ENCODE measurements around the gene GPC4. TPM values are rescaled to one million over a fixed set of nuclear protein-coding genes. Genes with fewer than 3 reads are reported as not detected.

GPC4 gene
- total and polyA plus RNA-seq, 2 donors (not counting 3 experiments of a cell fraction or from before 2014, with no cell fraction given), result 0.20 TPM; not detected in 1

- H3K79me2 ChIP-seq (ENCODE audit: control insufficient read depth, insufficient read depth, low read length), result no peaks in the 10 kb centered on the region
- dilution Hi-C loops (cut with MboI; ENCODE audit: extremely low pct_ligation_motif_present, low sequenced_read_pairs), result no loop called here
- H3K4me2 ChIP-seq (ENCODE audit: insufficient read depth, low read length), result no peak overlapping the region
- H3K9ac ChIP-seq (replicated peaks; ENCODE audit: extremely low read depth, insufficient read depth, low read length), result no peak overlapping the region
- H3K27ac ChIP-seq (ENCODE audit: insufficient read depth, low read depth, low read length), result no peak overlapping the region
- no peaks in the 10 kb centered on the region for H3K36me3 ChIP-seq (ENCODE audit: control insufficient read depth in 2 of 2, extremely low read depth in 1 of 2, insufficient read depth in 2 of 2, low read length in 2 of 2)
- ChIA-PET CTCF (no interaction called here), POLR2A (no interaction called here)
- H3K4me1 ChIP-seq (ENCODE audit: control insufficient read depth, extremely low read depth, insufficient read depth, low read length), result no peaks in the 10 kb centered on the region
- BruUV-seq (replicated peaks), result no TSS peak
- intact Hi-C loops (cut with micrococcal nuclease), result no loop called here
- H3K9me1 ChIP-seq (replicated peaks; ENCODE audit: control insufficient read depth, extremely low read depth, insufficient read depth, low read length), result no peaks in the 10 kb centered on the region
- no peak overlapping the region for H3K4me3 ChIP-seq (replicated peaks in 1 of 3; ENCODE audit: insufficient read depth in 1 of 3, low read depth in 1 of 3, low read length in 3 of 3)
- TF ChIP-seq EZH2 (IDR thresholded peaks at IDR 0.05; ENCODE audit: borderline replicate concordance, low read depth, low read length, severe bottlenecking), result no peak
- no peak for TF ChIP-seq JUN (IDR thresholded peaks at IDR 0.05; ENCODE audit: borderline replicate concordance, insufficient read depth, insufficient read length, low read depth)
- no peak for TF ChIP-seq POLR2A (IDR thresholded peaks at IDR 0.05; ENCODE audit: low read depth, low read length)
- no peak for TF ChIP-seq GATA2 (IDR thresholded peaks at IDR 0.05; ENCODE audit: insufficient read depth, insufficient read length, low read depth, low read length)
- TF ChIP-seq, protein P1, sequence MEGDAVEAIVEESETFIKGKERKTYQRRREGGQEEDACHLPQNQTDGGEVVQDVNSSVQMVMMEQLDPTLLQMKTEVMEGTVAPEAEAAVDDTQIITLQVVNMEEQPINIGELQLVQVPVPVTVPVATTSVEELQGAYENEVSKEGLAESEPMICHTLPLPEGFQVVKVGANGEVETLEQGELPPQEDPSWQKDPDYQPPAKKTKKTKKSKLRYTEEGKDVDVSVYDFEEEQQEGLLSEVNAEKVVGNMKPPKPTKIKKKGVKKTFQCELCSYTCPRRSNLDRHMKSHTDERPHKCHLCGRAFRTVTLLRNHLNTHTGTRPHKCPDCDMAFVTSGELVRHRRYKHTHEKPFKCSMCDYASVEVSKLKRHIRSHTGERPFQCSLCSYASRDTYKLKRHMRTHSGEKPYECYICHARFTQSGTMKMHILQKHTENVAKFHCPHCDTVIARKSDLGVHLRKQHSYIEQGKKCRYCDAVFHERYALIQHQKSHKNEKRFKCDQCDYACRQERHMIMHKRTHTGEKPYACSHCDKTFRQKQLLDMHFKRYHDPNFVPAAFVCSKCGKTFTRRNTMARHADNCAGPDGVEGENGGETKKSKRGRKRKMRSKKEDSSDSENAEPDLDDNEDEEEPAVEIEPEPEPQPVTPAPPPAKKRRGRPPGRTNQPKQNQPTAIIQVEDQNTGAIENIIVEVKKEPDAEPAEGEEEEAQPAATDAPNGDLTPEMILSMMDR (IDR thresholded peaks at IDR 0.05; ENCODE audit: extremely low read depth in 1 of 2, insufficient read depth in 1 of 2, low read depth in 1 of 2, low read length in 2 of 2), result no peak
- TF ChIP-seq MYC (IDR thresholded peaks at IDR 0.05; ENCODE audit: low read depth, low read length), result no peak
- H2AFZ ChIP-seq (ENCODE audit: low read depth, low read length), result no peak overlapping the region
- no peak for DNase-seq (ENCODE audit: low read depth, low spot score)
- no peak for FAIRE-seq
- H4K20me1 ChIP-seq (replicated peaks; ENCODE audit: control insufficient read depth, extremely low read depth, insufficient read depth, low read length), result no peaks in the 10 kb centered on the region
- no peaks in the 10 kb centered on the region for H3K9me3 ChIP-seq (replicated peaks; ENCODE audit: control insufficient read depth, insufficient read depth, low read length)
- H3K27me3 ChIP-seq (ENCODE audit: control insufficient read depth in 2 of 2, insufficient read depth in 2 of 2, low read length in 2 of 2), result no peaks in the 10 kb centered on the region
Measured at GRCh38 chrX:133405498-133406185, 9.6 kb downstream of the GPC4 start.

Data from endothelial cell of umbilical vein (primary cell).